Measurements from ENCODE around the gene PDE4D.
"Not testable (repeated sequence)": the region's sequence is repeated elsewhere in the genome, so short reads cannot be mapped to it uniquely, and the experiment has no call there.

PDE4D gene

GRCh38 chr5:59418808-59419207 is 474.7 kb downstream of the PDE4D start:
- DNase-seq (ENCODE audit: low spot score), result no peak

GRCh38 chr5:59416451-59416850 is 477.1 kb downstream of the PDE4D start:
- DNase-seq (ENCODE audit: low spot score), result no peak

DNA sequence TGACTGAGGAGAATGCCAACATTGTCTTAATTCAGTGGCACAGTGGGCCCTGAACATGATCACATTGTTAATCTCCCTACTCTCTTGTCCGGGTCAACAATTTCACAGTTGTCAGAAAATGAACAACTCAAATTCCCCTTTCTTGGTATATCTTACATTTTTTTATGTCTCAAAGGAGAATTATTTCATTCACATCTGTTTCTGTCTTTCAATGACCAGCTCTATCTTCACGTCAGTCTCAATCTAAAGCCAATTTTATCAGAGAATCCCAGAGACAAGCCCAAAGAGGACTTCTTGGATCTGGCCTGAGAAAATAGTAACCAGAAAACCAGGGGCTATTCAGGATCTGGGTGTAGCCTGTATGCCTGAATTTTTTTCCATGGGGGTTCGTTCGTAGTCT is 477.5 kb downstream of the PDE4D start:
- DNase-seq (ENCODE audit: low spot score), result no peak

- no peak for DNase-seq (ENCODE audit: low spot score)
Observed at GRCh38 chr5:59412428-59412827, 481.1 kb downstream of the PDE4D start.

DNA sequence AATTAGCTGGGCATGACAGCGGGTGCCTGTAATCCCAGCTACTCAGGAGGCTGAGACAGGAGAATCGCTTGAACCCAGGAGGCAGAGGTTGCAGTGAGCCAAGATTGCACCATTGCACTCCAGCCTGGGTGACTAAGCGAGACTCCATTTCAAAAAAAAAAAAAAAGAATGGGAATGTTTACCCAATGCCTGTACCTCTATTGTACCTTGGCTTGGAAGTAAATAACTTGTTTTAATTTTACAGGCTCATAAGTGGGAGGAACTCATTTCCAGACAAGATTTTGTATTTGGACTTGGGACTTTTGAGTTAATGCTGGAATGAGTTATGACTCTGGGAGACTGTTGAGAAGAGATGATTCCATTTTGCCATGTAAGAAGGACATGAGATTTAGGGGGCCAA is 484.5 kb downstream of the PDE4D start:
- not testable (repeated sequence) for DNase-seq (ENCODE audit: low spot score)

GRCh38 chr5:59407967-59408366 is 485.6 kb downstream of the PDE4D start:
- DNase-seq (ENCODE audit: low spot score), result no peak

DNA sequence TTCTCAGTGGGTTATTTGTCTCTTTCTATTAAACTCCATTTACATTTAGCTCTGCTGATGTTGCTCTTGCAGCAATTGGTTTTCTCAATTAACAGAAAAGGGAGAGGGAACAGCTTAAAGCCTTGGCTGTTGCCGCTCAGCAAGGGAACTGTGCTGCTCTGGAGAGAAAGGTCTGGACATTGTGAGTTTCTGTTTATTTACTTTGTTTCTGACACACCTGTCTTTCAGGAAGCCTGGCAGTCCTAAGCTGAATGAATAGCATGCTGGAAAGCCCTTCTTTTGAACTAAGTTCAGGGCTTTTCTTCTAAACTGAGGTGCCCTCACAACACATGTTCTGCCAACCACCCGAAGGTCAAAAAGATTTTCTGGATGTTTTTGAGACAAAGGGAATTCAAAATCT is 491.9 kb downstream of the PDE4D start:
- no peak for DNase-seq (ENCODE audit: low spot score)

- DNase-seq (ENCODE audit: low spot score), result not testable (repeated sequence)
Observed at GRCh38 chr5:59394956-59395355, 498.6 kb downstream of the PDE4D start.

DNA sequence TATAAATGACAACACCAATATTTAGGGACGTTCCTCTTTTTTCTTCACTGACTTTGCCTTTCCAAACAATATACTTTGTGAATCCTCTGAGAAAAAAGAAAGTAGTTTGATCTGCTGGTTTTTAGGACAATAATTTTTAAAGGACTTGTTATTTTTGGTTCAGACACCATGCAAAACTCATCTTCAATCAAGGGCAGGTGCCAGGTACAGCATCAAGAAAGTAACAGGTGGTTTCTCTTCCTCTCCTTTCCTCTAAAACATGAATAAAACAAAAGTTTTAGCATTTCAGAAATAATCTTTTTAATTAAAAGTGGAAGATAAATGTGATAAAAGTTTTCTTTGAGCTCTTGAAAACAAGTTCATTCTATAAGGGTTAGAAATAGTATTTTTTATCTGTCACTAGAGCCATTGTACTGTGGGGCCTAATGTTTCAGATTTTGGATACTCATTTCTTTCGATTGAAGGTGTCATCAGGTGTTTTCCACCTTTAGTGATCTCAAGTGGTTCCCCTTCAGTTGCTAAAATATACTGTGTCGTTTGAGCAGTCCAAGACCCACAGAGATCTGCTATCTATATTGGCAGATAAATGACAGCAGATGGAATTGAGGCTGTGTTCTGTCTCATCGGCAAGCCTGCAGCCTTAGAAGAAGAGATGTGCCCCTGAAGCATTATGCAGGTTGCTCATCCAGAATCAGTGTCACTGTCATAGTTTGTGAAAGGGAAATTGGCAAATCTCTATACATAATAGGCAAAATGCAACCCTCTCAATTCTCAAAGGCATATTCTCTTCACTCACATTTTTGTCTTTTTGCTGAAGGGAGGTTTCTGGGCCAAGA is 499.7 kb downstream of the PDE4D start:
- DNase-seq (ENCODE audit: low spot score), result no peak

DNA sequence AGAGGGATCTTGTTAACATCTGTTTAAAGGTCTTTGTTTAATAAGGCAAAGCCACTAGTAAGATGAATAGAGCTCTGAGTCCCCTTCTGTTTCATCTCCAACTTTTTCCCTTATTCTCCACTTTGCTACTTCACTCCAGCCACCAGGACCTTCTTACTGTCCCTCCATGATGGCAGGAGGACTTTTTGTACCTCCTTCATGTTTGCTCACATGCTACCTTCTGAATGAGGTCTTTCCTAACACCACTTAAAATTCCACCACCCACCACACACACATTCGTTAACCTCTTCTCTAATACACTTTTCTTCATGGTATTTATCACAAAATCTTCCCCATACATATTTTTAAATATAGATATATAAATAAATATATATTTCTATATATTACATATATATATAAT is 501.9 kb downstream of the PDE4D start:
- DNase-seq (ENCODE audit: low spot score), result no peak

GRCh38 chr5:59390989-59391388 is 502.5 kb downstream of the PDE4D start:
- DNase-seq (ENCODE audit: low spot score), result no peak

GRCh38 chr5:59390074-59390659 is 503.4 kb downstream of the PDE4D start:
- DNase-seq (ENCODE audit: low spot score), result no peak

DNA sequence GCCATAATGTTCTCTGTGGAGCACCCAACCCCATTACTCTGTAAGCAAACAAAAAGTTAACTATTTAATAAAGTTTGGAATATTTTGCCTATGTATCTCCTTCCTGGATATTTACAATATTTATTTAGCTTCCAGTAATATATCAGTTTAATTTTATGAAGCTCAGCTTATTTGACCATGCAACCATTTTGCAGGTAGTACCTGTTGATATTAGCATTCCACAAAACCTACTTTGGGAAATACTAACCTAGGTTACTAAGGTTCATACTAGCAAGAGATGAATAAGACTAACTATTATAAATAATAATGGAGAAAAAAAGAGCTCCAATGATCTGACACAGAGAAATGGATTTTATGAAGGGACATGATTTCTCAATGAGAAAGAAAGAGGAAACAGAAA is 506.4 kb downstream of the PDE4D start:
- DNase-seq (ENCODE audit: low spot score), result no peak

DNA sequence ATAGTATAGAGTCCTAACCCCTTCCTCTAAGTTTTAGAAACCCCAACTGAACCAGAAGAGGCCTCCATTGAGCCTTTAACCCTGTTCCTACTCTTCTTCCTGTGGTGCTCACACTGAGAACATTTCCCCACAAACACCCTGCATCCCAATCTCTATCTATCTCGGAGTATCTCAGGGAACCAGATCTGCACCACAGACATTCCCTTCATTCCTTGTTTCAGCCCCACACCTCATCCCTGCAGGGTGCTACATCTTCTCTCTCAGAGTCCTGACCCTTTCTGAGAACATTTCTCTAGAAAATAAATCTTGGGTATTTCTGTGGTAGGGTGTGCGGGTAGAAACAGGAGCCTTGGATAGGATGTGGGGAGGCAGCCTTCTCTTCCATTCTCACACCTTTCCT is 507.8 kb downstream of the PDE4D start:
- DNase-seq (ENCODE audit: low spot score), result no peak

DNA sequence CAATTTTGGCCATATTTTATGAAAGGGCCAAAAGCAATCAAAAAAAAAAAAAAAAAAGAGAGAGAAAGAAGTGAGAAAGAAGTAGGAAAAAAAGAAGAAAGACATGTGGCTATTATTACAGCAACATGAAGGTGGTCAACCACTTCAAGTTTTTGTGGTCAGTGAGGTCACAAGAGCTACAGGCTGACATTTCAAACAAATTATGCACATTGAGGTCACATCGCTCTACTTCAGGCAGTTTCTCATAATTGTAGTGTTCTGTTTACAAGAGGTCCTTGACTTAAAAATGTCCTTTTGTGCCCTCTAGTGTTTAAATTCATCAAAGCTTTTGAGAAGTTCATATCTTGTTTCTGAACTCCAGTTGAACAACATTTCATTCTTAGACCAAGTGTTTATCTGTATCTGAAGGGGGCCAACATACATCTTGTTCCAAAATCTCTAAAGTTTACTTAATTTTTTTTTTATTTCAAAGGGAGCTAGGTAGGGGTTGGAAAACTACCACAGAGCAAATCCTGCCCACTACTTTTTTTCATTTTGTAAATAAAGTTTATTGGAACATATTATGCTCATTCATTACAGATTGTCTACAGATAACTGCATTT is 513.1 kb downstream of the PDE4D start:
- DNase-seq (ENCODE audit: low spot score), result peak; percentile 1

- DNase-seq (ENCODE audit: low spot score), result not testable (repeated sequence)
Observed at GRCh38 chr5:59374036-59374435, 519.5 kb downstream of the PDE4D start.

- no peak for DNase-seq (ENCODE audit: low spot score)
Observed at GRCh38 chr5:59371525-59372127, 521.9 kb downstream of the PDE4D start.

- DNase-seq (ENCODE audit: low spot score), result no peak
Observed at GRCh38 chr5:59368951-59369350, 524.6 kb downstream of the PDE4D start.

DNA sequence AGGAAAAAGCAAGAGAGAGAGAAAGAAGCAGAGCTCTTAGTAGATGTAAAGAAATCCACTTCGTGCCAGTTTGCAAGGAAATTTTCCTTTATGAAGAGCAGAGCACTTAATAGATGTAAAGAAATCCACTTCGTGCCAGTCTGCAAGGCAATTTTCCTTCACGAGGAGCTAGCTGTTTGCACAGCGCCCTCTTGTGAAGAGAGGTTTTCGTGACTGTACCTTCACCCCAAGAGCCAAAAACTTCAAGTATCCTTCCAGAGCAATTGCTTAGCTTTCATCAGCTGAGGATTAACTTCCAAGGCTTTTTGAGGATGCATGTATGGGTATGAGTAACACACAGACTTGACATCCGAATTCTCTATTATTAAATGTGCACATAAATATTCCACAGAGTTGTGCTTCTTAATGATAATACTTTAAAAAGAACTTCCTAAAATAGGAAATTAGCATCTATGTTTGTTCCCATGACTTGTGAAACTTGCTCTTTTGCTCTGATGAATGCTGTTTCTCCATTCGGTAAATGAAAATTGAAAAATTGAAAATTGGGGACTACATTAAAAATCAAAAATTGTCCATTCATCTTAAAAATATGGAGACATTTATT is 525.6 kb downstream of the PDE4D start:
- peak; percentile 7 for DNase-seq (ENCODE audit: low spot score)

GRCh38 chr5:59366784-59367183 is 526.7 kb downstream of the PDE4D start:
- DNase-seq (ENCODE audit: low spot score), result no peak

GRCh38 chr5:59362438-59362837 is 531.1 kb downstream of the PDE4D start:
- DNase-seq (ENCODE audit: low spot score), result no peak

DNA sequence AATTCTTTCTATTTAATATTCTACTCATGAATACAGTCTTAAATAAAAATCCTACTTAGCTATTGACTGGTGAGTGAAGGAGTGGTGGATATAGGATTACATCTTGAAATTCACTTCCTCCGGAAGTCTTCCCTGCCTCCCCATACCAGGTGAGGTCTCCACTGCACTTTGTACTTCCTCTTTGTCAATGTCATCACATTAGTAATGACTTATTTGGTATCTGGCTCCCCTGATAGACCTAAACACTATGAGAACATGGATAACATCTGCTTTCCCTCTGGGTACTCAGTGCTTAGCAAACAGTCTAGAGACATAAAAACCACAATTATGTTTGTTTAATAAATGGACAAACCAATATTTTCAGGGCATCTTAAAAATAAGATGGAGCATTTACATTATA is 532.1 kb downstream of the PDE4D start:
- DNase-seq (ENCODE audit: low spot score), result no peak

- no peak for DNase-seq (ENCODE audit: low spot score)
Observed at GRCh38 chr5:59360130-59360555, 533.4 kb downstream of the PDE4D start.
